Measurements from ENCODE around the gene HDAC8. TPM values are rescaled to one million over a fixed set of nuclear protein-coding genes. Genes with fewer than 3 reads are reported as not detected.
A peak's percentile ranks its signal among the peaks of the same experiment; 100 is the strongest.
"Not testable (repeated sequence)": the region's sequence is repeated elsewhere in the genome, so short reads cannot be mapped to it uniquely, and the experiment has no call there.

HDAC8 gene
- total RNA-seq (2014; rRNA removed; shearing (Covaris generic)), result 23.0 and 27.1 TPM in 2 replicates
- 18.2 and 22.5 TPM in 2 replicates for polyA plus RNA-seq (2015; cell fraction: cytosol; rRNA removed)
- polyA plus RNA-seq (2015; cell fraction: nucleus; rRNA removed), result 18.9 and 25.0 TPM in 2 replicates

GRCh38 chrX:72572248-72573157, at the start of gene HDAC8:
Gene HDAC8, minus strand, starts transcription at chrX:72572843. Its CDS starts 82 bp downstream, at chrX:72572761.
- in situ Hi-C loops (cut with HindIII; ENCODE audit: low pct_unique_long_range_greater_than_20kb, low sequenced_read_pairs), result no loop called here
- DNase-seq (ENCODE audit: low read depth, low spot score), result peak; percentile 80

GRCh38 chrX:72621625-72622485, 49.2 kb upstream of the HDAC8 start:
- in situ Hi-C loops (cut with HindIII; ENCODE audit: low pct_unique_long_range_greater_than_20kb, low sequenced_read_pairs), result no loop called here

GRCh38 chrX:72621163-72621562, 48.5 kb upstream of the HDAC8 start:
- in situ Hi-C loops (cut with HindIII; ENCODE audit: low pct_unique_long_range_greater_than_20kb, low sequenced_read_pairs), result no loop called here
- no peak for DNase-seq (ENCODE audit: low read depth, low spot score)

More at GRCh38 chrX:72621625-72622485, 49.2 kb upstream of the HDAC8 start:
- DNase-seq (ENCODE audit: low read depth, low spot score), result peak; percentile 11

GRCh38 chrX:72620550-72621145, 48.0 kb upstream of the HDAC8 start:
- in situ Hi-C loops (cut with HindIII; ENCODE audit: low pct_unique_long_range_greater_than_20kb, low sequenced_read_pairs), result no loop called here
- peak; percentile 40 for DNase-seq (ENCODE audit: low read depth, low spot score)

GRCh38 chrX:72609313-72609712, 36.7 kb upstream of the HDAC8 start:
- peak; percentile 43 for DNase-seq (ENCODE audit: low read depth, low spot score)

GRCh38 chrX:72604705-72605104, 32.1 kb upstream of the HDAC8 start:
- in situ Hi-C loops (cut with HindIII; ENCODE audit: low pct_unique_long_range_greater_than_20kb, low sequenced_read_pairs), result no loop called here
- no peak for DNase-seq (ENCODE audit: low read depth, low spot score)

More at GRCh38 chrX:72609313-72609712, 36.7 kb upstream of the HDAC8 start:
- in situ Hi-C loops (cut with HindIII; ENCODE audit: low pct_unique_long_range_greater_than_20kb, low sequenced_read_pairs), result no loop called here

- in situ Hi-C loops (cut with HindIII; ENCODE audit: low pct_unique_long_range_greater_than_20kb, low sequenced_read_pairs), result no loop called here
- DNase-seq (ENCODE audit: low read depth, low spot score), result no peak
Measured at GRCh38 chrX:72604112-72604511, 31.5 kb upstream of the HDAC8 start.

GRCh38 chrX:72591038-72591437, 18.4 kb upstream of the HDAC8 start:
- in situ Hi-C loops (cut with HindIII; ENCODE audit: low pct_unique_long_range_greater_than_20kb, low sequenced_read_pairs); DNase-seq (ENCODE audit: low read depth, low spot score): not testable (repeated sequence)

- in situ Hi-C loops (cut with HindIII; ENCODE audit: low pct_unique_long_range_greater_than_20kb, low sequenced_read_pairs), result no loop called here
- DNase-seq (ENCODE audit: low read depth, low spot score), result no peak
Measured at GRCh38 chrX:72584163-72584562, 11.5 kb upstream of the HDAC8 start.

- in situ Hi-C loops (cut with HindIII; ENCODE audit: low pct_unique_long_range_greater_than_20kb, low sequenced_read_pairs), result no loop called here
- no peak for DNase-seq (ENCODE audit: low read depth, low spot score)
Measured at GRCh38 chrX:72576141-72576894, 3.7 kb upstream of the HDAC8 start.

GRCh38 chrX:72573158-72573511, 492 bp upstream of the HDAC8 start:
- no peak for DNase-seq (ENCODE audit: low read depth, low spot score)
- in situ Hi-C loops (cut with HindIII; ENCODE audit: low pct_unique_long_range_greater_than_20kb, low sequenced_read_pairs), result no loop called here

GRCh38 chrX:72569786-72570185, 2.9 kb downstream of the HDAC8 start:
- DNase-seq (ENCODE audit: low read depth, low spot score), result peak; percentile 4

GRCh38 chrX:72568406-72569092, 4.1 kb downstream of the HDAC8 start:
- no peak for DNase-seq (ENCODE audit: low read depth, low spot score)
- in situ Hi-C loops (cut with HindIII; ENCODE audit: low pct_unique_long_range_greater_than_20kb, low sequenced_read_pairs), result no loop called here

More at GRCh38 chrX:72569786-72570185, 2.9 kb downstream of the HDAC8 start:
- in situ Hi-C loops (cut with HindIII; ENCODE audit: low pct_unique_long_range_greater_than_20kb, low sequenced_read_pairs), result no loop called here

GRCh38 chrX:72566448-72566847, 6.2 kb downstream of the HDAC8 start:
- DNase-seq (ENCODE audit: low read depth, low spot score), result no peak
- in situ Hi-C loops (cut with HindIII; ENCODE audit: low pct_unique_long_range_greater_than_20kb, low sequenced_read_pairs), result no loop called here

GRCh38 chrX:72559655-72560054, 13.0 kb downstream of the HDAC8 start:
- in situ Hi-C loops (cut with HindIII; ENCODE audit: low pct_unique_long_range_greater_than_20kb, low sequenced_read_pairs); DNase-seq (ENCODE audit: low read depth, low spot score): not testable (repeated sequence)

GRCh38 chrX:72554448-72555140, 18.0 kb downstream of the HDAC8 start:
- in situ Hi-C loops (cut with HindIII; ENCODE audit: low pct_unique_long_range_greater_than_20kb, low sequenced_read_pairs), result no loop called here
- DNase-seq (ENCODE audit: low read depth, low spot score), result no peak
